Small intestine (tissue), 7 donors: ENCODE data around the gene SSTR1. TPM values are rescaled to one million over a fixed set of nuclear protein-coding genes. Genes with fewer than 3 reads are reported as not detected.

Experiments used
- DNase-seq, 2 donors: peaks; one replicate each; pipeline versions ENCODE4 v3.0.0 to v3.0.0-alpha.2; 2013
- FAIRE-seq: peaks from 2 replicates; lab custom pipeline; 2012; peaks lifted over from hg19 to GRCh38; lab: Jason Lieb, UNC
- H3K27ac ChIP-seq, 3 donors: one replicate each; pipeline ENCODE4 v1.5.1; 2013; ENCODE audit warnings: low read length in 2 of 3, mild to moderate bottlenecking in 2 of 3, control low read depth in 1 of 3, inconsistent platforms in 1 of 3, low read depth in 1 of 3, moderate library complexity in 1 of 3
- H3K27me3 ChIP-seq, 3 donors: one replicate each; pipeline ENCODE4 v1.6.1; 2013; ENCODE audit warnings: low read length in 3 of 3, inconsistent platforms in 1 of 3; ENCODE audit not compliant: control insufficient read depth in 3 of 3, insufficient read depth in 3 of 3
- H3K36me3 ChIP-seq, 3 donors: one replicate each; pipeline ENCODE4 v1.6.1; 2013; ENCODE audit warnings: low read length in 3 of 3, inconsistent platforms in 1 of 3, low read depth in 1 of 3, mild to moderate bottlenecking in 1 of 3, moderate library complexity in 1 of 3; ENCODE audit not compliant: control insufficient read depth in 3 of 3, insufficient read depth in 2 of 3
- H3K4me1 ChIP-seq, 3 donors: one replicate each; pipeline ENCODE4 v1.6.1; 2013; ENCODE audit warnings: low read length in 2 of 3, inconsistent platforms in 1 of 3, low read depth in 1 of 3, mild to moderate bottlenecking in 1 of 3, moderate library complexity in 1 of 3; ENCODE audit not compliant: control insufficient read depth in 3 of 3, insufficient read depth in 2 of 3
- H3K4me3 ChIP-seq, 3 donors: one replicate each; pipeline ENCODE4 v1.5.1; 2013; ENCODE audit warnings: low read length in 3 of 3, control low read depth in 1 of 3, inconsistent platforms in 1 of 3, low read depth in 1 of 3, mild to moderate bottlenecking in 1 of 3, moderate library complexity in 1 of 3
- H3K9me3 ChIP-seq, 2 donors: one replicate each; pipeline ENCODE4 v1.6.1; 2013; ENCODE audit warnings: low read depth in 1 of 2, low read length in 1 of 2; ENCODE audit not compliant: control insufficient read depth in 2 of 2, insufficient read depth in 1 of 2
- WGBS, 3 donors: extraction: QIAGEN DNeasy Blood & Tissue Kit; methylation state at CpG; one replicate each; pipeline ENCODE4 v1.1.7; 2013; 5-methylcytosine and 5-hydroxymethylcytosine counted together
- polyA plus RNA-seq, 4 donors: library from polyadenylated mRNA; stranded (reverse) in 3 of 4; unstranded in 1 of 4; fragments of 200-250 nt in 3 of 4; fragments of 120-200 nt in 1 of 4; gene quantifications; one replicate each; pipeline versions ENCODE4 v1.2.1 to v1.2.3, GENCODE V29; 2013
- donor health status: healthy with polysubstance abuse.
- donor health status: control.
- donor health status: control.
- donor health status: Bipolar disorder and iron deficiency.
- donor health status: healthy.

The SSTR1 gene
- polyA plus RNA-seq, 4 donors = 7.8 to 32.7 (median 9.9) TPM

DNA sequence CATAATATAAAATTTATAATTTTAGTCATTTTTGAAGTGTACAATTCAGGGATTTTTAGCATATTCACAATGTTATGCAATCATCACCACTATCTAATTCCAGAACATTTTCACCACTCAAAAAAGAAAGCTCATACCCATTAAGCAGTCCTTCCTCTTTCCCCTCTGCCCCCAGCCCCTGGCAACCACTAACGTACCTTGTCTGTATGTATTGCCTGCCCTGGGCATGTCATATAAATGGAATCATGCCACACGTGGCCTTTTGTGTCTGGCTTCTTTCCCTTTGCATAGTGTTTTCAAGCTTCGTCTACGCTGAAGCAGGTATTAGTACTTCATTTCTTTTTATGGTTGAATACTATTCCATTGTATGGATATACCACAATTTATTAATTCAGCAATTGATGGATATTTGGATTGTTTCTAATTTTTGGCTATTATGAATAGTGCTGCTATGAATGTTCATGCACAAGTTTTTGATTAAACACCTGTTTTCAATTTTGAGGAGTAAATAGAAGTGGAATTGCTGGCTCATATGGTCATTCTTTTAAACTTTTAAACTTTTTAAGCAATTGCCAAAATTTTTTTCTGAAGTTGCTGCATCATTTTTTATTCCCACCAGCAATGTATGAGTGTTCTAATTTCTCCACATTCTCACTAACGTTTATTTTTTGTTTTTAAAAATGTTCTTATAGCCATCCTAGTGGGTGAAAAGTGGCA lies 1.6 kb upstream of the SSTR1 start:
- DNase-seq = no peak
- Histone ChIP-seq H3K27ac (no peak overlapping the region), H3K4me3 (no peak overlapping the region), H3K36me3 (no peaks in the 10 kb centered on the region), H3K9me3 (peaks cover 0 to 6% of the 10 kb centered on the region in 2 donors), H3K4me1 (peaks cover 0 to 9% (median 3%) of the 10 kb centered on the region in 3 donors), H3K27me3 (peaks cover 0 to 15% (median 0%) of the 10 kb centered on the region in 3 donors)
- no peak for FAIRE-seq
- WGBS, 3 donors = 85 to 91% (median 88%) methylated on average over 5 of the region's 5 CpGs

DNA sequence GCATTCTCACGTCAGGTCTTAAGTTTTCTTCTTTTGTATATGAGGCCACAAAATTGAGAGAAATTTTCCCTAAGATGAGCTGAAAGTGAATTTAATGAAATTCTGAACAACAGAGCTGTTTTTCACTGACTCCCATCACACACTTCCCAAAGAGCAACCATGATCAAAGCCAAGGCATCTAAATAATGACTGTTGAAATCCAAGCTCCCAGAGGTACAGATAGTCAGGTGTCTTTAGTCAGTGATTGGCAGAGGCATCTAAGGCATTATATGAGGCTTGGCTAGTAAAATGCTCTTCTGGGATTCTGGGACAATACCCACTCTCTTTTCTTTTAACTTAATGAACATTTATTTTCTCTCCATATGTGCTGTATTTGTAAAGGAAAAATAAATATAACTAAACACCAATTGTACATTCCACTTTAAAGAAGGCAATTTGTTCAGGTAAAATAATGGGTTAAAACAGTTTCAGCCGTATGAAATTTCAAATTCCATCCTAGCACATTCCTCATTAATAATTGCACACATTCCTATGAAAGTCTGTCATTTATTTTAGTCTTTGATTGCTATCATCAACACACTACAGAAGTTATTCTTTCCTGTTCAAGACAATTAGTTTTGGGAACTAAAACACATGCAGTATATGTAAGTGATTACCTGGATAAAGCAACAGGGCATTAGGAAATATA lies 871 bp upstream of the SSTR1 start:
- H3K4me3 ChIP-seq = peak overlapping the region in 2 of 3 donors; percentile 36 to 60
- 48 to 52% (median 49%) methylated on average over 2 of the region's 2 CpGs for WGBS, 3 donors
- peaks cover 0 to 9% (median 3%) of the 10 kb centered on the region in 3 donors for H3K4me1 ChIP-seq
- DNase-seq = no peak
- peak overlapping the region in 1 of 3 donors; percentile 98 for H3K27ac ChIP-seq
- no peaks in the 10 kb centered on the region for H3K36me3 ChIP-seq
- peaks cover 0 to 3% of the 10 kb centered on the region in 2 donors for H3K9me3 ChIP-seq
- FAIRE-seq = no peak
- H3K27me3 ChIP-seq = peaks cover 0 to 21% (median 0%) of the 10 kb centered on the region in 3 donors

DNA sequence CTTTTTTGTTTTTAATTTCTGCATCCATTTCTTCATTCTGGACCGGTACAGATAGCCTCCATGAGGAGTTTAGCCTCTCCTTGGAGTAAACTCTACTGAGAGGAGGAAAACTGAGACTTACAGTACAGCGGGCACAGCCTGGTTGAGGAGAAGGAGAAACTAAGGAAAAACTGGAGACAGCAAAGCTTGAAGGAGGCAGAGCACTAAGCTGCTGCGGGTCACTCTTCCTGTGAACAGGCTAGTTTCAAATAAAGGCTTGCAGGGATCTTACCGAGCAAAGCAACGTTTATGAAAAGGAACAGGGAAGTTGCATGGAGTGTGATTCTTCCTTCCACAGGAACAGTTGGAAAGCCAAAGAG lies 348 bp upstream of the SSTR1 start:
- Histone ChIP-seq H3K36me3 (no peaks in the 10 kb centered on the region), H3K9me3 (peaks cover 0 to 3% of the 10 kb centered on the region in 2 donors), H3K27ac (peak overlapping the region; percentile 88 to 98 (median 89)), H3K4me1 (peaks cover 0 to 9% (median 3%) of the 10 kb centered on the region in 3 donors), H3K27me3 (peaks cover 0 to 21% (median 0%) of the 10 kb centered on the region in 3 donors), H3K4me3 (peak overlapping the region in 2 of 3 donors; percentile 36 to 60)
- DNase-seq (no peak), FAIRE-seq (no peak)
- WGBS, 3 donors = 7 to 24% (median 19%) methylated on average over 5 of the region's 5 CpGs

DNA sequence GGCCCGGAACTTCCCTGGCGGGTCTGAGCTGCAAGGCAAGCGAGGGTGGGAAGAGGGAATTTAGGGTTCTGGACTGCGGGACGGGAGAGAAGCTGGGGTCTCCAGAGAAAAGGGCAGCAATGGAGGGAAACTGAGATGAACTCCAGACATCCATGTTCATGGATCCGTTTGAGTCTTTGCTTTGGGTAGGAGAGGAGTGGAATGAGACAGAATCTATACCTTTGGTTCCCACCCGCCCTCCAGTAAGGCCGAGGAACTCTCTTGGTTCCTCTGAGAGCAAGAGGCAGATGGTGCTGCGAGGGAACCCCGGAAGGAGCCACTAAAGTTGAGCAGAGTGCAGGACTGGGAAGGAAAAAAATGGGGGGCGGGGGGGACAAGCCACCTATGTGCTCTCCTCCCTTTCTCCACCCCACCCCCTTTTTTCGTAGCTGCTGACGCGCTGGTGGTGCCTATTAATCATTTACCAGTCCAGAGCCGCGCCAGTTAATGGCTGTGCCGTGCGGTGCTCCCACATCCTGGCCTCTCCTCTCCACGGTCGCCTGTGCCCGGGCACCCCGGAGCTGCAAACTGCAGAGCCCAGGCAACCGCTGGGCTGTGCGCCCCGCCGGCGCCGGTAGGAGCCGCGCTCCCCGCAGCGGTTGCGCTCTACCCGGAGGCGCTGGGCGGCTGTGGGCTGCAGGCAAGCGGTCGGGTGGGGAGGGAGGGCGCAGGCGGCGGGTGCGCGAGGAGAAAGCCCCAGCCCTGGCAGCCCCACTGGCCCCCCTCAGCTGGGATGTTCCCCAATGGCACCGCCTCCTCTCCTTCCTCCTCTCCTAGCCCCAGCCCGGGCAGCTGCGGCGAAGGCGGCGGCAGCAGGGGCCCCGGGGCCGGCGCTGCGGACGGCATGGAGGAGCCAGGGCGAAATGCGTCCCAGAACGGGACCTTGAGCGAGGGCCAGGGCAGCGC lies 1.2 kb downstream of the SSTR1 start:
- peaks cover 0 to 21% (median 0%) of the 10 kb centered on the region in 3 donors for H3K27me3 ChIP-seq

DNA sequence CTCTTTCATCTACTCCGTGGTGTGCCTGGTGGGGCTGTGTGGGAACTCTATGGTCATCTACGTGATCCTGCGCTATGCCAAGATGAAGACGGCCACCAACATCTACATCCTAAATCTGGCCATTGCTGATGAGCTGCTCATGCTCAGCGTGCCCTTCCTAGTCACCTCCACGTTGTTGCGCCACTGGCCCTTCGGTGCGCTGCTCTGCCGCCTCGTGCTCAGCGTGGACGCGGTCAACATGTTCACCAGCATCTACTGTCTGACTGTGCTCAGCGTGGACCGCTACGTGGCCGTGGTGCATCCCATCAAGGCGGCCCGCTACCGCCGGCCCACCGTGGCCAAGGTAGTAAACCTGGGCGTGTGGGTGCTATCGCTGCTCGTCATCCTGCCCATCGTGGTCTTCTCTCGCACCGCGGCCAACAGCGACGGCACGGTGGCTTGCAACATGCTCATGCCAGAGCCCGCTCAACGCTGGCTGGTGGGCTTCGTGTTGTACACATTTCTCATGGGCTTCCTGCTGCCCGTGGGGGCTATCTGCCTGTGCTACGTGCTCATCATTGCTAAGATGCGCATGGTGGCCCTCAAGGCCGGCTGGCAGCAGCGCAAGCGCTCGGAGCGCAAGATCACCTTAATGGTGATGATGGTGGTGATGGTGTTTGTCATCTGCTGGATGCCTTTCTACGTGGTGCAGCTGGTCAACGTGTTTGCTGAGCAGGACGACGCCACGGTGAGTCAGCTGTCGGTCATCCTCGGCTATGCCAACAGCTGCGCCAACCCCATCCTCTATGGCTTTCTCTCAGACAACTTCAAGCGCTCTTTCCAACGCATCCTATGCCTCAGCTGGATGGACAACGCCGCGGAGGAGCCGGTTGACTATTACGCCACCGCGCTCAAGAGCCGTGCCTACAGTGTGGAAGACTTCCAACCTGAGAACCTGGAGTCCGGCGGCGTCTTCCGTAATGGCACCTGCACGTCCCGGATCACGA lies 2.2 kb downstream of the SSTR1 start:
- Histone ChIP-seq H3K4me1 (peaks cover 3 to 13% (median 3%) of the 10 kb centered on the region in 3 donors), H3K9me3 (peaks cover 0 to 3% of the 10 kb centered on the region in 2 donors), H3K4me3 (peak overlapping the region; percentile 16 to 72 (median 60)), H3K27ac (peak overlapping the region; percentile 88 to 98 (median 89)), H3K27me3 (peaks cover 0 to 21% (median 0%) of the 10 kb centered on the region in 3 donors), H3K36me3 (peaks cover 0 to 1% (median 0%) of the 10 kb centered on the region in 3 donors)
- WGBS, 3 donors = 12 to 27% (median 15%) methylated on average over 69 of the region's 69 CpGs
- DNase-seq = peak; percentile 44 to 54
- no peak for FAIRE-seq

More for the DNA sequence above, 1.2 kb downstream of the SSTR1 start:
- H3K9me3 ChIP-seq = peaks cover 0 to 3% of the 10 kb centered on the region in 2 donors
- no peaks in the 10 kb centered on the region for H3K36me3 ChIP-seq
- no peak for FAIRE-seq
- H3K4me3 ChIP-seq = peak overlapping the region; percentile 16 to 72 (median 60)
- H3K4me1 ChIP-seq = peaks cover 0 to 9% (median 3%) of the 10 kb centered on the region in 3 donors
- H3K27ac ChIP-seq = peak overlapping the region; percentile 88 to 98 (median 89)
- 1 to 3% (median 2%) methylated on average over 44 to 59 of the region's 59 CpGs for WGBS, 3 donors
- DNase-seq = peak; percentile 95 to 96

DNA sequence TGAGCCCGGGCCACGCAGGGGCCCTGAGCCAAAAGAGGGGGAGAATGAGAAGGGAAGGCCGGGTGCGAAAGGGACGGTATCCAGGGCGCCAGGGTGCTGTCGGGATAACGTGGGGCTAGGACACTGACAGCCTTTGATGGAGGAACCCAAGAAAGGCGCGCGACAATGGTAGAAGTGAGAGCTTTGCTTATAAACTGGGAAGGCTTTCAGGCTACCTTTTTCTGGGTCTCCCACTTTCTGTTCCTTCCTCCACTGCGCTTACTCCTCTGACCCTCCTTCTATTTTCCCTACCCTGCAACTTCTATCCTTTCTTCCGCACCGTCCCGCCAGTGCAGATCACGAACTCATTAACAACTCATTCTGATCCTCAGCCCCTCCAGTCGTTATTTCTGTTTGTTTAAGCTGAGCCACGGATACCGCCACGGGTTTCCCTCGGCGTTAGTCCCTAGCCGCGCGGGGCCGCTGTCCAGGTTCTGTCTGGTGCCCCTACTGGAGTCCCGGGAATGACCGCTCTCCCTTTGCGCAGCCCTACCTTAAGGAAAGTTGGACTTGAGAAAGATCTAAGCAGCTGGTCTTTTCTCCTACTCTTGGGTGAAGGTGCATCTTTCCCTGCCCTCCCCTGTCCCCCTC lies 3.0 kb downstream of the SSTR1 start:
- no peak overlapping the region for H3K27ac ChIP-seq
- FAIRE-seq = no peak
- H3K27me3 ChIP-seq = peaks cover 0 to 21% (median 0%) of the 10 kb centered on the region in 3 donors
- H3K4me1 ChIP-seq = peaks cover 3 to 13% (median 3%) of the 10 kb centered on the region in 3 donors
- H3K9me3 ChIP-seq = peaks cover 0 to 3% of the 10 kb centered on the region in 2 donors
- peak; percentile 52 to 61 for DNase-seq
- H3K36me3 ChIP-seq = peaks cover 0 to 1% (median 0%) of the 10 kb centered on the region in 3 donors
- peak overlapping the region in 2 of 3 donors; percentile 60 to 72 for H3K4me3 ChIP-seq
- 4 to 12% (median 9%) methylated on average over 29 of the region's 29 CpGs for WGBS, 3 donors

DNA sequence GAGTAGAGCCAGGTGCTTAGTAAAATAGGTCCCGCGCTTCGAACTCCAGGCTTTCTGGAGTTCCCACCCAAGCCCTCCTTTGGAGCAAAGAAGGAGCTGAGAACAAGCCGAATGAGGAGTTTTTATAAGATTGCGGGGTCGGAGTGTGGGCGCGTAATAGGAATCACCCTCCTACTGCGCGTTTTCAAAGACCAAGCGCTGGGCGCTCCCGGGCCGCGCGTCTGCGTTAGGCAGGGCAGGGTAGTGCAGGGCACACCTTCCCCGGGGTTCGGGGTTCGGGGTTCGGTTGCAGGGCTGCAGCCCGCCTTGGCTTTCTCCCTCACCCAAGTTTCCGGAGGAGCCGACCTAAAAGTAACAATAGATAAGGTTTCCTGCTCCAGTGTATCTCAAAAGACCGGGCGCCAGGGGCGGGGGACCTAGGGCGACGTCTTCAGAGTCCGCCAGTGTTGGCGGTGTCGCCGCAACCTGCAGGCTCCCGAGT lies 3.6 kb downstream of the SSTR1 start:
- Histone ChIP-seq H3K4me1 (peaks cover 3 to 13% (median 3%) of the 10 kb centered on the region in 3 donors), H3K4me3 (peak overlapping the region in 2 of 3 donors; percentile 60 to 72), H3K9me3 (no peaks in the 10 kb centered on the region), H3K27me3 (peaks cover 0 to 21% (median 0%) of the 10 kb centered on the region in 3 donors), H3K27ac (no peak overlapping the region), H3K36me3 (peaks cover 0 to 1% (median 0%) of the 10 kb centered on the region in 3 donors)
- FAIRE-seq (no peak), DNase-seq (peak; percentile 41 to 56)
- WGBS, 3 donors = 10 to 18% (median 17%) methylated on average over 34 of the region's 34 CpGs
